Measurements from ENCODE around the gene GSAP.

- TF ChIP-seq POLR2A (IDR thresholded peaks at IDR 0.05) (no peak), CTCF (IDR thresholded peaks at IDR 0.05) (no peak), EP300 (IDR thresholded peaks at IDR 0.05) (no peak)
Observed at GRCh38 chr7:77327932-77328628, 88.1 kb downstream of the GSAP start.

Measured in ovary (tissue), 3 donors.